GM12878 (cell line): ENCODE measurements around the gene CLEC3A.

Source experiments
- ASH2L ChIP-seq: fragments of 300-600, 200-600 bp; sonication (generic); IDR thresholded peaks from 2 replicates; pipeline ENCODE4 v1.6.1; 2017; ENCODE audit warnings: low read depth, mild to moderate bottlenecking, borderline replicate concordance
- PBX3 ChIP-seq: IDR thresholded peaks from 2 replicates; pipeline ENCODE4 v1.6.1; 2011; ENCODE audit warnings: mild to moderate bottlenecking, low read depth, low read length, moderate library complexity; ENCODE audit not compliant: insufficient replicate concordance

- no peak for TF ChIP-seq PBX3
- TF ChIP-seq ASH2L: no peak
Observed at GRCh38 chr16:78060295-78060694, 37.9 kb downstream of the CLEC3A start.
